MG63 (cell line): Measurements from ENCODE around the gene RAB28. TPM values are rescaled to one million over a fixed set of nuclear protein-coding genes. Genes with fewer than 3 reads are reported as not detected.
"Not testable (repeated sequence)": the region's sequence is repeated elsewhere in the genome, so short reads cannot be mapped to it uniquely, and the experiment has no call there.

Experiments
- DNase-seq: peaks from one replicate; pipeline ENCODE4 v3.0.0-alpha.2; 2020
- H3K27me3 ChIP-seq: fragments of 250-450 bp; sonication (Bioruptor Pico); 2 replicates; pipeline ENCODE4 v1.5.1; 2020; ENCODE audit warnings: mild to moderate bottlenecking, moderate library complexity
- H3K36me3 ChIP-seq: fragments of 250-450 bp; sonication (Bioruptor Pico); 2 replicates; pipeline ENCODE4 v1.5.1; 2020; ENCODE audit warnings: mild to moderate bottlenecking, moderate library complexity
- H3K4me3 ChIP-seq: fragments of 250-450 bp; sonication (Bioruptor Pico); 2 replicates; pipeline ENCODE4 v1.5.1; 2020; ENCODE audit warnings: mild to moderate bottlenecking, moderate library complexity
- H3K9me3 ChIP-seq: fragments of 250-450 bp; sonication (Bioruptor Pico); 2 replicates; pipeline ENCODE4 v1.5.1; 2020; ENCODE audit warnings: mild to moderate bottlenecking, moderate library complexity
- total RNA-seq: library from RNA; depleted of rRNA; stranded (reverse); fragments of >200 nt; shearing (Covaris generic); gene quantifications from 2 replicates; pipeline ENCODE4 v1.2.3, GENCODE V29; 2014; ENCODE audit warnings: low replicate concordance

RAB28 gene
- total RNA-seq, 1 experiment from 2014 or later: 9.5 TPM

GRCh38 chr4:13427599-13428325 is 56.4 kb downstream of the RAB28 start:
- Histone ChIP-seq H3K4me3 (no peak overlapping the region), H3K9me3 (no peaks in the 10 kb centered on the region)
- DNase-seq: no peak

GRCh38 chr4:13415068-13415785 is 68.9 kb downstream of the RAB28 start:
- Histone ChIP-seq H3K9me3 (no peaks in the 10 kb centered on the region), H3K4me3 (no peak overlapping the region)

More at GRCh38 chr4:13427599-13428325, 56.4 kb downstream of the RAB28 start:
- Histone ChIP-seq H3K36me3 (no peaks in the 10 kb centered on the region), H3K27me3 (no peaks in the 10 kb centered on the region)

GRCh38 chr4:13413729-13414437 is 70.3 kb downstream of the RAB28 start:
- H3K4me3 ChIP-seq: no peak overlapping the region
- H3K36me3 ChIP-seq: no peaks in the 10 kb centered on the region
- no peak for DNase-seq

More at GRCh38 chr4:13415068-13415785, 68.9 kb downstream of the RAB28 start:
- Histone ChIP-seq H3K36me3 (no peaks in the 10 kb centered on the region), H3K27me3 (no peaks in the 10 kb centered on the region)
- peak; percentile 1 for DNase-seq

GRCh38 chr4:13411942-13412341 is 72.2 kb downstream of the RAB28 start:
- no peaks in the 10 kb centered on the region for H3K36me3 ChIP-seq
- H3K4me3 ChIP-seq: no peak overlapping the region
- no peaks in the 10 kb centered on the region for H3K27me3 ChIP-seq
- no peak for DNase-seq
- H3K9me3 ChIP-seq: no peaks in the 10 kb centered on the region

More at GRCh38 chr4:13413729-13414437, 70.3 kb downstream of the RAB28 start:
- H3K9me3 ChIP-seq: no peaks in the 10 kb centered on the region
- no peaks in the 10 kb centered on the region for H3K27me3 ChIP-seq

- no peak for DNase-seq
- Histone ChIP-seq H3K27me3 (no peaks in the 10 kb centered on the region), H3K9me3 (no peaks in the 10 kb centered on the region), H3K4me3 (no peak overlapping the region), H3K36me3 (no peaks in the 10 kb centered on the region)
These were observed 74.8 kb downstream of the RAB28 start for GRCh38 chr4:13409324-13409723.

GRCh38 chr4:13406156-13406555 is 78.0 kb downstream of the RAB28 start:
- not testable (repeated sequence) for DNase-seq, H3K9me3 ChIP-seq, H3K27me3 ChIP-seq, H3K4me3 ChIP-seq, H3K36me3 ChIP-seq

- Histone ChIP-seq H3K4me3 (no peak overlapping the region), H3K27me3 (no peaks in the 10 kb centered on the region), H3K9me3 (no peaks in the 10 kb centered on the region), H3K36me3 (no peaks in the 10 kb centered on the region)
- DNase-seq: no peak
These were observed 80.3 kb downstream of the RAB28 start for GRCh38 chr4:13403833-13404232.

GRCh38 chr4:13403326-13403725 is 80.8 kb downstream of the RAB28 start:
- no peaks in the 10 kb centered on the region for H3K36me3 ChIP-seq

GRCh38 chr4:13399257-13399656 is 84.9 kb downstream of the RAB28 start:
- no peaks in the 10 kb centered on the region for H3K36me3 ChIP-seq
- DNase-seq: no peak

More at GRCh38 chr4:13403326-13403725, 80.8 kb downstream of the RAB28 start:
- Histone ChIP-seq H3K9me3 (no peaks in the 10 kb centered on the region), H3K4me3 (no peak overlapping the region), H3K27me3 (no peaks in the 10 kb centered on the region)
- no peak for DNase-seq

GRCh38 chr4:13396161-13396560 is 88.0 kb downstream of the RAB28 start:
- Histone ChIP-seq H3K36me3 (no peaks in the 10 kb centered on the region), H3K4me3 (no peak overlapping the region), H3K9me3 (no peaks in the 10 kb centered on the region), H3K27me3 (no peaks in the 10 kb centered on the region)
- DNase-seq: no peak

More at GRCh38 chr4:13399257-13399656, 84.9 kb downstream of the RAB28 start:
- Histone ChIP-seq H3K27me3 (no peaks in the 10 kb centered on the region), H3K4me3 (no peak overlapping the region), H3K9me3 (no peaks in the 10 kb centered on the region)

GRCh38 chr4:13389901-13390300 is 94.2 kb downstream of the RAB28 start:
- not testable (repeated sequence) for DNase-seq, H3K4me3 ChIP-seq, H3K27me3 ChIP-seq, H3K36me3 ChIP-seq, H3K9me3 ChIP-seq

GRCh38 chr4:13386405-13387107 is 97.6 kb downstream of the RAB28 start:
- H3K36me3 ChIP-seq: no peaks in the 10 kb centered on the region
- H3K27me3 ChIP-seq: no peaks in the 10 kb centered on the region
- H3K9me3 ChIP-seq: no peaks in the 10 kb centered on the region
- DNase-seq: no peak
- H3K4me3 ChIP-seq: no peak overlapping the region

- Histone ChIP-seq H3K27me3 (no peaks in the 10 kb centered on the region), H3K9me3 (no peaks in the 10 kb centered on the region), H3K4me3 (no peak overlapping the region), H3K36me3 (no peaks in the 10 kb centered on the region)
- no peak for DNase-seq
These were observed 100.1 kb downstream of the RAB28 start for GRCh38 chr4:13384055-13384454.

- Histone ChIP-seq H3K36me3 (no peaks in the 10 kb centered on the region), H3K4me3 (no peak overlapping the region), H3K9me3 (no peaks in the 10 kb centered on the region), H3K27me3 (no peaks in the 10 kb centered on the region)
- DNase-seq: no peak
These were observed 105.0 kb downstream of the RAB28 start for GRCh38 chr4:13378973-13379759.

- H3K27me3 ChIP-seq: no peaks in the 10 kb centered on the region
- no peak for DNase-seq
- H3K4me3 ChIP-seq: no peak overlapping the region
- no peaks in the 10 kb centered on the region for H3K36me3 ChIP-seq
- no peaks in the 10 kb centered on the region for H3K9me3 ChIP-seq
These were observed 113.1 kb downstream of the RAB28 start for GRCh38 chr4:13371048-13371447.

- H3K9me3 ChIP-seq: no peaks in the 10 kb centered on the region
- H3K36me3 ChIP-seq: no peaks in the 10 kb centered on the region
- DNase-seq: no peak
- no peaks in the 10 kb centered on the region for H3K27me3 ChIP-seq
- H3K4me3 ChIP-seq: no peak overlapping the region
These were observed 115.9 kb downstream of the RAB28 start for GRCh38 chr4:13368217-13368616.
